Medulla oblongata (tissue), 1 donor: Measurements from ENCODE around the gene DNAJA2.
"Not testable (repeated sequence)": the region's sequence is repeated elsewhere in the genome, so short reads cannot be mapped to it uniquely, and the experiment has no call there.

Experiments used
- DNase-seq: peaks from one replicate; pipeline ENCODE4 v3.0.0-alpha.2; 2015; ENCODE audit errors: extremely low spot score

Gene DNAJA2

DNA sequence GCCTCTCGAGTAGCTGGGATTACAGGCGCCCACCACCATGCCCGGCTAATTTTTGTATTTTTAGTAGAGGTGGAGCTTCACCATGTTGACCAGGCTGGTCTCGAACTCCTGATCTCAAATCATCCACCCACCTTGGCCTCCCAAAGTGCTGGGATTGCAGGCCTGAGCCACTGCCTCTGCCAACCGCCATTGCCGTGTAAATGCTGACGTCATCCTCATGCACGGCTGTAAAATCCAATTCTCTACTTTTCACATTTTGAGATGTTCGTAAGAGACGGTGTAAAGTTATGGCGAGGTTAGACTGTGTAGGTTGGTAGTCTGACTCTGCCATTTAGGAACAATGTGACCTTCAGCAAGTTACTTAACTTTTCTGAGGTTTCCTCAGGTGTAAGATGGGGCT is 1.7 kb upstream of the DNAJA2 start:
- DNase-seq, result no peak

DNA sequence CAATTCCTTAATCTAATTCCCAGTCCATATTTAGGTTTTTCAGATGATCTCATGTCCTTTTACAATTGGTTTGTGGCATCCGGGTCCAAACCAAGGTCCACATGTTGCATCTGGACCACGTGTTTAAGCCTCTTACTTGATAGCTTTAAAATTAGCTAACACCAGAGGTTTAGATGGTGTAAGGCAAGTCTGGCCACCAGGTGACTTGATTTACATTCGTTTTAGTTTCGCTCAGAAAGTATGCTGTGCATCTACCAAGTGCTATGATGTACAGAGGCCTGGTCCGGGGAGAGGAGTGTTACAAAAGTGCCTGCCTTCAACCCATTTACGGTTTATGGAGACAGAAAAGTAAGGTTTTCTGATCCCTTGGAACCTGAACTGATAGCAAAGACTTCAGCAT is 878 bp upstream of the DNAJA2 start:
- peak; percentile 13 for DNase-seq

GRCh38 chr16:46973996-46974324 is 486 bp upstream of the DNAJA2 start:
- DNase-seq, result no peak

DNA sequence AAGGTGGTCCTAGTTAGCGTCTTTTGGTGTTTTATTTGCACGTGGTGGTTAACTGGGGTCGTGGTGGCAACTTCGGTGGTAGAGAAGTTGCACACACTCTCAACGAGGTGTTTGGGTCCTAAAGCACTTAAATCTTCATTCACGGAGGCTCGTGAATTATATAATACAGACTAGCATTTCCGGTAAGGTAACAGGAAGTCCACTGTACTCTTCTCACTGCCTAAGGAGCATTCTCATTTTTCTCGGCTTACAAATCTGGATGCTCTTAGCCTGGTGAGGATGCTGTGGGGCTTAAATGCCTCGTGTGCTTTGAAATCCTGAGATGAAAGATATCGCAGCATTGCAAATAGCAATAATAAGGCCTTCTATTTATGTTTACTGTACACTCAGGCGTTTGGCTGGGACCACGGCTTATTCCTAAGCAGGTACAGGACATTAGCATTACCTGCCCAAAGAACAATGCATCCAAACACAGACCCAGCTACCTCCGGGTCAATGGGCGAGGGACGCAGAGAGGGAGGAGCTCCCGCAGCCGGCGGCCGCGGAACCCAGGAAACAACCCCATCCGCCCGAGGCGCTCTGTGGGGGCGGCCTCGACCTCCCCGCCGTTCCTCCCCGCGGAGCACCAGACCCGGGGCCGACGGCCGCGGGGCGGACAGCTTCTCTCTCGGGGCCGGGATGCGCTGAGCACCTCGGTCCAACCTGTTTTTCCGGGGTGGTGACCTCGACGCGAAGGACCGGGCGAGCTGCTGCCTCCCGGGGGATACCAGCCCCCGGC is 856 bp downstream of the DNAJA2 start:
- peak; percentile 12 for DNase-seq

DNA sequence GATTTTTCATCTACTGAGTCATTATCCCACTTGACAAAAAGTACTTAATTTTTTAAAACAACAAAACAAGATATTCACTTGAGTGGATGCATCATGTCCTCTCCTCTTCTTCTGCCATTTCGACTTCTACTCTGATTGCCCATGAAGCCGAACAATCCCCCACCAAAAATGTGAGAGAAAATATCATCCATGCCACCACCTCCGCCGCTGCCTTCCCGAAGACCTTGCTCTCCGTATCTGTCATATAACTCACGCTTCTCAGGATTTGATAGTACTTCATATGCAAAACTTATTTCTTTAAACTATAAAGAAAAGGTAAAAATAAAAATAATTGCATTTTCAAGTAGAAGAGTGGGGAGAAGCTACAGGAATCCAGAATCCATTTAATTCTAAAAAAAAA is 2.2 kb downstream of the DNAJA2 start:
- no peak for DNase-seq

DNA sequence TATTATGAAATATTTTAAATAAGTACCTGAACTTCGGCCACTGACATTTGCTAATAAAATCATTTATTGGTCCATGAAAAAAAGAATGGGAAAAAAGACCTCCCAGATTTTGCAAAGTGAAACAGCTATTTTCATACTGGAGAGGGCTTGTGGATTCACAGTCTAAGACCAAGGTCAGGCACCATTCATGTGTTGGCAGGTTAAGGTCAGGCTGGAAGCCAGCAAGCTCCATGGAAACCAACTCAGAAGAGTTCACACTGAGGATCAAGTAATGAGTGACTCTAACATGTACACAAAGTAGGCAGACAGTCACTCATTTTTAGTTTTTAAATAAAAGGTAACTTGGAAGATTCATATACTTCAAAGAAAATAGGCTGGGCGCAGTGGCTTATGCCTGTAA is 3.4 kb downstream of the DNAJA2 start:
- peak; percentile 60 for DNase-seq

- no peak for DNase-seq
Observed at GRCh38 chr16:46968063-46968435, 5.4 kb downstream of the DNAJA2 start.

- DNase-seq, result no peak
Observed at GRCh38 chr16:46962629-46963028, 10.8 kb downstream of the DNAJA2 start.

DNA sequence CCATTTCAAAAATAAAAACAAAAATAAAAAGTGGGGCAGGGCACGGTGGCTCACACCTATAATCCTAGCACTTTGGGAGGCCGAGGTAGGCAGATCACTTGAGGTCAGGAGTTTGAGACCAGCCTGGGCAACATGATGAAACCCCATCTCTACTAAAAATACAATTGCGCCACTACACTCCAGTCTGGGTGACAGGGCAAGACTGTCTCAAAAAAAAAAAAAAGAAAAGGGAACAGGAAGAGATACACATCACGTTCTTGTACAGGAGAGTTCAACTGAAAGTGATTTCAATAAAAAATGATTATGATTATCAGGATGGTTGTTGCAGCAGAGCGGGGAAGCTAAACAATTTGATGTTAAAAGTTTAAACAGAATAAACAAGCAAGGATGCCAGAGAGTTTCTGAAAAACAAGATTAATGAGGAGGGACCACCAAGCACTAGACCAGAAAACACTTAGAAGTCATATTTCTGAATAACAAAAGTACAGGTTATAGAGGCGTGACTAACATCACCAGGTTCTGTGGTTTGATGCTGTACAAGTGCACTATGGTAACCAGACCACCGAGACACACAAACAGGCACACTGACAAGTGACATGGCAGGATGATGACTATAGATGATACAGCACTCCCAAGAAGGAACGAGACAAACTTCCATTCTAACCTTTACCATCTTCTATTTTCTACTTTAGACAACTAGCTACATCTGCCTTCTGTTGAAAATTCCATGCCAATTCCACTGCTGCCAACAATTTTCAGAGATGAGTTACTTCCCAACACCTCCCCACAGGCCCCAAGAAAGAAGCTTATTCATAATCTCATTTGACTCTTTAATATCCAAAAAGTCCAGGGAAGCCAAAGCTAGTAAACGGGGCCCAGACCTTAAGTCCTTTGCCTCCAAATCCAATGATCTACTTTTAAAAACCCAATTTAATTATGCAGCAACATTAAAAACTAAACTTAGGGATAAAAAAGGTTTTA is 11.8 kb downstream of the DNAJA2 start:
- no peak for DNase-seq

GRCh38 chr16:46954562-46954961 is 18.9 kb downstream of the DNAJA2 start:
- no peak for DNase-seq

DNA sequence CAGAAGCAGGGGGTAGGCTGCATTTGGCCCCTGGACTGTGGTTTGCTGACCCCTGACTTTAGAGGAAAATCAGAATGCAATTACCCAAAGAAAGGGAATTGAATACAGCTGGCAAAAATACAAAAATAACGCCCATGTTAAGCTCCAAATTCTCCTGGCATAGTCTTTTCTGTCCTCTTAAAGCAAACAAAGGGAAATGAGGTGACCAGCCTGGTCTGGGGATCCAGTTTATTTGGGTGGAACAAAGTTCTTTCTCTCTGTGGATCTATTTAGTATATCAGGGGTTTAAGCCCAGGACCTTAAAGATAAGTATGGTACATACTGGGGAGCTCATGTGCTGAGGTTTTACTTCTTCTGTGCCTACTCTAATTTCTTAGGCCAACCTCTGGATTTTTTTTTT is 23.5 kb downstream of the DNAJA2 start:
- no peak for DNase-seq

DNA sequence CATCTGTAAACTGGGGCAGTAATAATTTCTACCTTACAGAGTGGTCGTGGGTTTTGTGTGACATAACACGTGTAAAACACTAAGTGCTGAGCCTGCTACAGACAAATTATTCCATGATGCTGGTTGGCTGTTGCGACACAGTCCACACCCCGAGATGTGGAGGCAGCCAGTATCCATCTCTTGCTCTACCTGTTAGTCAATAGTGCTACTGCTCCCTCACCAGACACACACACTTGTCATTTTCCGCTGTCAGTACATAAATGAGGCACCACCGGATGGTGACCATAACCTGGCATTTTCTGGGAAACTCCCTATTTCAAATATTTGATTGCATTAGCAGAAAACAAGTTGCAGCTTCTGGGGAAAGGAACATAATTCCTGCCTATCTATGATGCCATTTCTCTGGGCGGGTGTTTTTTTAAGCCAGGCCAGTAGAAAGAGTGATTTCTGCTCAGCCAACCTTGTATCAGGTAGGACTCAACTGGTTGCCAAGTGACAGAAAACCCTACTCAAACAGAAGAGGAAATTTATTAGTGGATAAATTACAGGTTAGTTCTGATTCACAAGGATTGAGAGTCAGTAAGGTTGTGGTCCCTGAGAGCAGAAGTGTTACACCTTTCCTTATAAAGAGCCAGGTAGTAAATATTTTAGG is 24.1 kb downstream of the DNAJA2 start:
- no peak for DNase-seq

GRCh38 chr16:46948548-46949166 is 24.8 kb downstream of the DNAJA2 start:
- no peak for DNase-seq

- DNase-seq, result peak; percentile 22
Observed at GRCh38 chr16:46947900-46948547, 25.4 kb downstream of the DNAJA2 start.

GRCh38 chr16:46944713-46945112 is 28.8 kb downstream of the DNAJA2 start:
- not testable (repeated sequence) for DNase-seq

- DNase-seq, result no peak
Observed at GRCh38 chr16:46937536-46937935, 35.9 kb downstream of the DNAJA2 start.

DNA sequence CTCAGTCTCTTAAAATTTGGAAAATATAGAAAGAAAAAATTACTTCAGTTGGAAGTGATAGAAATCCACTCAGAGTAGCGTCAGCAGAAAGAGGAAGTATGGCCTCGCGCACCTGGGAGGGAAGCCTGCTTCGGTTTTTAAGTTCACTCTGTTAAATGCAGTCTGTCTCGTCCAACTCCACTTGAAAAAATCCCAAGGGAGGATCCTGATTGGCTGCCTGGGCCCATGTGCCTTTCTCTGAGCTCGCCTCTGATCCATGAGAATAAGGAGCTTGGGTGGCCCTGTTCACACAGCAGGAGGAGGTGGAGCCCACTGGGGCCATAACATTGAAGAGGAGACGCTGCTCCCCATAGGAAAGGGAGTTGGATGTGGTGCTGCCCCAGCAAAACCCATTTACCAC is 40.7 kb downstream of the DNAJA2 start:
- DNase-seq, result no peak

- no peak for DNase-seq
Observed at GRCh38 chr16:46930861-46931260, 42.6 kb downstream of the DNAJA2 start.

DNA sequence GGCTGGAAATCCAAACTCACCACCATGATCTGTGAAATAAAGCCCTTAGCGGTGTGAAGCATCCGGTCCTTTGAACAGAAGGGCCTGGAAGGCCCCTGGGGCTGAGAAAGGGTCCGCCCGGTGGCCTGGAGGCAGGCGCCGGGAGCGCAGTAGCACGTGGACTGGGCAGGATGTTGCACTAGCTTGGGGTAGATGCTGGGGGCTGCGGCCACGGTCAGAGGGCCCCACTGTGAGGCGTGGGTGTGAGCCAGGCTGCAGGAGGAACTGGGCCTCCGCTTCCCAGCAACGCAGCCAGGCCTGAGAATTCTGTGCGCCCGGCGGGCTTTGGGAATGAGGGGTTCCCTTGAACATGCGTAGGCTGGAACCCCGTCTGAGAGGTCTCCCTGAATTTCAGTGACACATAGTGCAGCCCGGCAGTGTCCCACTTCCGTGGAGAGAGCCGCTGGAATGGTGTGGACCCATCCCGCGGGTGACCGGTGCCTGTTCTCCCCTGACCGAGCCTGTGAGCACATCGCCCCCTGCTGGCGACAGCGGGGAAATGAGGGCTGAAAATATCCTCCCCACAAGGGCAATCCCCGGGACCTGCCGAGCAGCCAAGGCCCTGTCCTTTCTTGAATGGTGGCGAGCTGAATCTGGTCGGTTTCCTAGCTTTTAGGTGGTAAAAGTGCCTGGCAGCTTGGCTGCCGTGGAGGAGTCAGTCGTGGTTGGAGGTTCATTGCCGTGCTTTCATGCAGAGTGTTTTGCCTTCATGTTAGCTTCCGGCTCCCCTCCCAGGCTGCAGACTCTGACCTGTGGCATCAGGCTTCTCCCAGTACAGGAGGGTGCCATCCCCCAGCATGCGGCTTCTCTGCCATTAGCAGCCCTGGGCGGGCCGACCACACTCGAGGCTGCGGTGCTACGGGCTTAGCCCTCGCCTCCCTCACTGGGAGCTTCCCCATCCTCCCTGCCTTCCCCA is 43.8 kb downstream of the DNAJA2 start:
- DNase-seq, result peak; percentile 87

DNA sequence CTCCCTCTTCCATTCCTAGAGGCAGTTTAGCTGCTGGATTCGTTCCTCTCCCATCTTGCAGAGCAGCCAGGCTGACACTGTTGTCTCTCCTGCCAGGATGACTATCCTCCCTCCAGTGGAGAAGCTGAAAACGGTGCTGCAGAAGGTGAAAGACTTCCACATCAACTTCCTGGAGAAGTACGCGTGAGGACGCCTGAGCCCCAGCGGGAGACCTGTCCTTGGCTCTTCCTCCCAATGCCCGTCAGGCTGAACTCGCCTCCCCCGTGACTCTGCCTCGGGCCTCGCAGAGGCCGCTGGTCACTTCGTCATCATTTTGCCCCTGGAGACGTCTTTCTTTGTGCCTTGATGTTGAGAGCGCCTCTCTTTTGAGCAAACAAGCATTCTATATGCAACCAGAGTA is 44.7 kb downstream of the DNAJA2 start:
- DNase-seq, result peak; percentile 4
